ENCODE results near the gene KDM4C.

DNA sequence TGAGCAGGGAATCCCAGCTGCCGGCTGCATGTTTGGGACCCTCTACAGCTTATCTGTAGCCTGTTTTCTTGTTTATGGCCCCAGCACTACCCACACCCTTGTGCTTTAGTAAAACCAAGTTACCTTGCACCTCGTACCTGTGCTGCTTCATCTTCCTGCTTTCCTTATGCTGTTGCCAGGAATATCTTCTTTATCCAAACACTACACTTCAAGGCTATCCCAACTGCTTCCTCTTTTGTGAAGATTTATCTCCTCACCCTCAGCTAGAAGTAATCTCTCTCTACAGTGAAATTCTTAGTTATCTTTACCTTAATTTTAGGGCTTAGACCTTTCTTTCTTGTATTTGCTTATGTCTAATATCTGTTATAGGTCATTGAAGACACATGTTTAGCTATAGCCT, 171.1 kb downstream of the KDM4C start:
- TF ChIP-seq, protein P1, sequence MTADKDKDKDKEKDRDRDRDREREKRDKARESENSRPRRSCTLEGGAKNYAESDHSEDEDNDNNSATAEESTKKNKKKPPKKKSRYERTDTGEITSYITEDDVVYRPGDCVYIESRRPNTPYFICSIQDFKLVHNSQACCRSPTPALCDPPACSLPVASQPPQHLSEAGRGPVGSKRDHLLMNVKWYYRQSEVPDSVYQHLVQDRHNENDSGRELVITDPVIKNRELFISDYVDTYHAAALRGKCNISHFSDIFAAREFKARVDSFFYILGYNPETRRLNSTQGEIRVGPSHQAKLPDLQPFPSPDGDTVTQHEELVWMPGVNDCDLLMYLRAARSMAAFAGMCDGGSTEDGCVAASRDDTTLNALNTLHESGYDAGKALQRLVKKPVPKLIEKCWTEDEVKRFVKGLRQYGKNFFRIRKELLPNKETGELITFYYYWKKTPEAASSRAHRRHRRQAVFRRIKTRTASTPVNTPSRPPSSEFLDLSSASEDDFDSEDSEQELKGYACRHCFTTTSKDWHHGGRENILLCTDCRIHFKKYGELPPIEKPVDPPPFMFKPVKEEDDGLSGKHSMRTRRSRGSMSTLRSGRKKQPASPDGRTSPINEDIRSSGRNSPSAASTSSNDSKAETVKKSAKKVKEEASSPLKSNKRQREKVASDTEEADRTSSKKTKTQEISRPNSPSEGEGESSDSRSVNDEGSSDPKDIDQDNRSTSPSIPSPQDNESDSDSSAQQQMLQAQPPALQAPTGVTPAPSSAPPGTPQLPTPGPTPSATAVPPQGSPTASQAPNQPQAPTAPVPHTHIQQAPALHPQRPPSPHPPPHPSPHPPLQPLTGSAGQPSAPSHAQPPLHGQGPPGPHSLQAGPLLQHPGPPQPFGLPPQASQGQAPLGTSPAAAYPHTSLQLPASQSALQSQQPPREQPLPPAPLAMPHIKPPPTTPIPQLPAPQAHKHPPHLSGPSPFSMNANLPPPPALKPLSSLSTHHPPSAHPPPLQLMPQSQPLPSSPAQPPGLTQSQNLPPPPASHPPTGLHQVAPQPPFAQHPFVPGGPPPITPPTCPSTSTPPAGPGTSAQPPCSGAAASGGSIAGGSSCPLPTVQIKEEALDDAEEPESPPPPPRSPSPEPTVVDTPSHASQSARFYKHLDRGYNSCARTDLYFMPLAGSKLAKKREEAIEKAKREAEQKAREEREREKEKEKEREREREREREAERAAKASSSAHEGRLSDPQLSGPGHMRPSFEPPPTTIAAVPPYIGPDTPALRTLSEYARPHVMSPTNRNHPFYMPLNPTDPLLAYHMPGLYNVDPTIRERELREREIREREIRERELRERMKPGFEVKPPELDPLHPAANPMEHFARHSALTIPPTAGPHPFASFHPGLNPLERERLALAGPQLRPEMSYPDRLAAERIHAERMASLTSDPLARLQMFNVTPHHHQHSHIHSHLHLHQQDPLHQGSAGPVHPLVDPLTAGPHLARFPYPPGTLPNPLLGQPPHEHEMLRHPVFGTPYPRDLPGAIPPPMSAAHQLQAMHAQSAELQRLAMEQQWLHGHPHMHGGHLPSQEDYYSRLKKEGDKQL (CRISPR knock-in tag; IDR thresholded peaks at IDR 0.05; ENCODE audit: low read depth), result no peak
- TF ChIP-seq, protein P2, sequence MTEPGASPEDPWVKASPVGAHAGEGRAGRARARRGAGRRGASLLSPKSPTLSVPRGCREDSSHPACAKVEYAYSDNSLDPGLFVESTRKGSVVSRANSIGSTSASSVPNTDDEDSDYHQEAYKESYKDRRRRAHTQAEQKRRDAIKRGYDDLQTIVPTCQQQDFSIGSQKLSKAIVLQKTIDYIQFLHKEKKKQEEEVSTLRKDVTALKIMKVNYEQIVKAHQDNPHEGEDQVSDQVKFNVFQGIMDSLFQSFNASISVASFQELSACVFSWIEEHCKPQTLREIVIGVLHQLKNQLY (CRISPR knock-in tag; IDR thresholded peaks at IDR 0.05), result no peak
- TF ChIP-seq EHMT2 (IDR thresholded peaks at IDR 0.05; ENCODE audit: borderline replicate concordance, low read depth, low read length), result no peak
